H1 (cell line): ENCODE data around the gene MARCHF2. TPM values are rescaled to one million over a fixed set of nuclear protein-coding genes. Genes with fewer than 3 reads are reported as not detected.

Experiments
- CTCF ChIA-PET: fragments of 300-600 bp; sonication (Branson Sonifier 250); formaldehyde crosslinking; loops from one replicate; lab custom pipeline; 2021; ENCODE audit not compliant: partially characterized antibody; lab: Charles Lee
- POLR2A ChIA-PET: fragments of 300-600 bp; sonication (Branson Sonifier 250); formaldehyde crosslinking; loops from one replicate; lab custom pipeline; 2021; ENCODE audit warnings: inconsistent platforms; ENCODE audit not compliant: partially characterized antibody; lab: Charles Lee
- DNase-seq, 2 experiments: peaks; one replicate each; pipeline versions ENCODE4 v3.0.0 to v3.0.0-alpha.2; 2010 to 2022; ENCODE audit warnings: low spot score in 2 of 2, low read depth in 1 of 2, mixed read lengths in 1 of 2
- FAIRE-seq: peaks from 2 replicates; lab custom pipeline; 2011; peaks lifted over from hg19 to GRCh38; lab: Jason Lieb, UNC
- H2AFZ ChIP-seq: 2 replicates; pipeline ENCODE4 v1.8.1; 2012; ENCODE audit warnings: low read length, inconsistent platforms
- H2AK5ac ChIP-seq: 2 replicates; pipeline ENCODE4 v1.6.1; 2013; ENCODE audit warnings: low read depth, low read length
- H2BK120ac ChIP-seq: replicated peaks from 2 replicates; pipeline ENCODE3; 2013; ENCODE audit warnings: low read depth, low read length, inconsistent platforms
- H2BK12ac ChIP-seq: 2 replicates; pipeline ENCODE4 v1.6.1; 2013; ENCODE audit warnings: low read depth, low read length
- H2BK15ac ChIP-seq: 2 replicates; pipeline ENCODE4 v1.6.1; 2013; ENCODE audit warnings: low read length
- H2BK20ac ChIP-seq: 2 replicates; pipeline ENCODE4 v1.6.1; 2013; ENCODE audit warnings: low read length
- H2BK5ac ChIP-seq: 2 replicates; pipeline ENCODE4 v1.6.1; 2013; ENCODE audit warnings: low read depth, low read length
- H3K14ac ChIP-seq: 2 replicates; pipeline ENCODE4 v1.6.1; 2013; ENCODE audit warnings: inconsistent platforms; ENCODE audit not compliant: insufficient read length
- H3K18ac ChIP-seq: 2 replicates; pipeline ENCODE4 v1.6.1; 2013; ENCODE audit warnings: low read length; ENCODE audit errors: extremely low read depth
- H3K23ac ChIP-seq: 2 replicates; pipeline ENCODE4 v1.6.1; 2013; ENCODE audit warnings: inconsistent platforms; ENCODE audit not compliant: insufficient read length
- H3K23me2 ChIP-seq: 2 replicates; pipeline ENCODE4 v1.6.1; 2013; ENCODE audit warnings: low read depth, low read length
- H3K27ac ChIP-seq: 2 replicates; pipeline ENCODE4 v1.6.1; 2011; ENCODE audit warnings: low read depth, low read length, inconsistent platforms
- H3K27me3 ChIP-seq, 4 experiments: replicated peaks in 1 of 4; 1 replicate in 1 of 4; 2 replicates in 3 of 4; pipeline versions ENCODE4 v1.6.1 to v1.8.1; 2011 to 2013; ENCODE audit warnings: low read length in 3 of 4, mild to moderate bottlenecking in 3 of 4, inconsistent platforms in 2 of 4, mixed read lengths in 2 of 4, moderate library complexity in 1 of 4; ENCODE audit not compliant: control insufficient read depth in 3 of 4, insufficient read depth in 3 of 4; ENCODE audit errors: extremely low read depth in 1 of 4
- H3K36me3 ChIP-seq, 4 experiments: 2 replicates each; pipeline versions ENCODE4 v1.6.1 to v1.8.1; 2011 to 2013; ENCODE audit warnings: mild to moderate bottlenecking in 4 of 4, low read length in 3 of 4, moderate library complexity in 2 of 4, control low read depth in 1 of 4, inconsistent platforms in 1 of 4; ENCODE audit not compliant: insufficient read depth in 4 of 4, control insufficient read depth in 2 of 4
- H3K4ac ChIP-seq: replicated peaks from 2 replicates; pipeline ENCODE3; 2013; ENCODE audit warnings: low read length, low read depth, mixed read lengths, inconsistent platforms; ENCODE audit not compliant: insufficient read length
- H3K4me1 ChIP-seq, 4 experiments: replicated peaks in 1 of 4; 1 replicate in 1 of 4; 2 replicates in 3 of 4; pipeline versions ENCODE4 v1.6.1 to v1.8.1; 2011 to 2013; ENCODE audit warnings: low read length in 3 of 4, inconsistent platforms in 2 of 4, mixed read lengths in 1 of 4; ENCODE audit not compliant: insufficient read depth in 4 of 4, control insufficient read depth in 3 of 4
- H3K4me2 ChIP-seq, 2 experiments: 2 replicates each; pipeline versions ENCODE4 v1.6.1 to v1.8.1; 2011 to 2013; ENCODE audit warnings: low read depth in 2 of 2, low read length in 2 of 2, control low read depth in 1 of 2, inconsistent platforms in 1 of 2, mild to moderate bottlenecking in 1 of 2; ENCODE audit not compliant: insufficient read depth in 1 of 2
- H3K4me3 ChIP-seq, 4 experiments: fragments of 200-600, 300-600 bp in 1 of 4; sonication (generic), shearing (Covaris generic), sonication (Bioruptor Twin) in 1 of 4; 2 replicates each; pipeline versions ENCODE4 v1.5.1 to v1.8.1; 2011 to 2016; ENCODE audit warnings: low read length in 4 of 4, low read depth in 3 of 4, control low read depth in 2 of 4, inconsistent platforms in 2 of 4, mild to moderate bottlenecking in 2 of 4, mixed read lengths in 1 of 4, moderate library complexity in 1 of 4; ENCODE audit not compliant: insufficient read depth in 2 of 4; ENCODE audit errors: extremely low read depth in 1 of 4
- H3K56ac ChIP-seq: replicated peaks from 2 replicates; pipeline ENCODE3; 2013; ENCODE audit warnings: low read depth, mild to moderate bottlenecking, mixed read lengths, low read length, inconsistent platforms; ENCODE audit not compliant: insufficient read length
- H3K79me1 ChIP-seq: 2 replicates; pipeline ENCODE4 v1.6.1; 2013; ENCODE audit warnings: low read depth, low read length, control low read depth
- H3K79me2 ChIP-seq, 2 experiments: 2 replicates each; pipeline versions ENCODE4 v1.6.1 to v1.8.1; 2012 to 2013; ENCODE audit warnings: low read length in 2 of 2, mild to moderate bottlenecking in 2 of 2, inconsistent platforms in 1 of 2; ENCODE audit not compliant: insufficient read depth in 2 of 2, control insufficient read depth in 1 of 2
- H3K9ac ChIP-seq, 4 experiments: replicated peaks in 1 of 4; 1 replicate in 1 of 4; 2 replicates in 3 of 4; pipeline versions ENCODE4 v1.6.1 to v1.8.1; 2011 to 2013; ENCODE audit warnings: low read depth in 3 of 4, low read length in 3 of 4, control low read depth in 2 of 4, mild to moderate bottlenecking in 2 of 4, moderate library complexity in 2 of 4, inconsistent platforms in 1 of 4; ENCODE audit errors: extremely low read depth in 1 of 4
- H3K9me3 ChIP-seq, 2 experiments: 2 replicates each; pipeline versions ENCODE4 v1.6.1 to v1.8.1; 2012 to 2013; ENCODE audit warnings: mild to moderate bottlenecking in 2 of 2, moderate library complexity in 2 of 2, control low read depth in 1 of 2, inconsistent platforms in 1 of 2, low read depth in 1 of 2, low read length in 1 of 2, mixed read lengths in 1 of 2; ENCODE audit not compliant: insufficient read depth in 2 of 2
- H4K20me1 ChIP-seq, 2 experiments: replicated peaks in 1 of 2; 2 replicates each; pipeline versions ENCODE3 to v1.8.1; 2011 to 2013; ENCODE audit warnings: inconsistent platforms in 2 of 2, low read length in 2 of 2, mild to moderate bottlenecking in 1 of 2; ENCODE audit not compliant: insufficient read depth in 2 of 2, control insufficient read depth in 1 of 2
- H4K5ac ChIP-seq: 2 replicates; pipeline ENCODE4 v1.6.1; 2013; ENCODE audit warnings: low read length, low read depth, mixed read lengths, inconsistent platforms; ENCODE audit not compliant: insufficient read length
- H4K8ac ChIP-seq: 2 replicates; pipeline ENCODE4 v1.8.0; 2013; ENCODE audit warnings: mild to moderate bottlenecking, moderate library complexity, low read length, inconsistent platforms; ENCODE audit not compliant: insufficient read depth; ENCODE audit errors: extremely low read depth
- H4K91ac ChIP-seq: replicated peaks from 2 replicates; pipeline ENCODE3; 2013; ENCODE audit warnings: low read length, mixed read lengths, inconsistent platforms; ENCODE audit not compliant: insufficient read length
- ASH2L ChIP-seq: fragments of 200-600, 300-600 bp; sonication (generic); IDR thresholded peaks from one replicate; pipeline ENCODE4 v1.7.1; 2017; ENCODE audit warnings: low read length
- ATF3 ChIP-seq: IDR thresholded peaks from 2 replicates; pipeline ENCODE4 v1.6.1; 2011; ENCODE audit warnings: low read depth, mild to moderate bottlenecking, low read length; ENCODE audit not compliant: insufficient read depth
- EP300 ChIP-seq, 2 experiments: IDR thresholded peaks; 1 replicate in 1 of 2; 2 replicates in 1 of 2; pipeline ENCODE4 v1.6.1; 2011 to 2012; ENCODE audit warnings: low read depth in 2 of 2, low read length in 2 of 2, mild to moderate bottlenecking in 2 of 2, borderline replicate concordance in 1 of 2, inconsistent platforms in 1 of 2, moderate library complexity in 1 of 2
- FOSL1 ChIP-seq: IDR thresholded peaks from 2 replicates; pipeline ENCODE4 v1.6.1; 2011; ENCODE audit warnings: mild to moderate bottlenecking, low read depth, low read length, moderate library complexity; ENCODE audit not compliant: insufficient read depth
- KDM1A ChIP-seq: fragments of 200-600, 300-600 bp; sonication (generic); IDR thresholded peaks from 2 replicates; pipeline ENCODE4 v1.7.1; 2016; ENCODE audit warnings: mild to moderate bottlenecking, low read length, borderline replicate concordance
- KDM4A ChIP-seq: IDR thresholded peaks from one replicate; pipeline ENCODE4 v1.7.1; 2012; ENCODE audit warnings: low read depth, mild to moderate bottlenecking, moderate library complexity, low read length, inconsistent platforms; ENCODE audit not compliant: severe bottlenecking
- MAFK ChIP-seq: IDR thresholded peaks from 2 replicates; pipeline ENCODE4 v1.6.1; 2012; ENCODE audit warnings: low read depth, mild to moderate bottlenecking, improper control_type of control experiment, low read length
- RNF2 ChIP-seq: fragments of 200-900, 300-1000 bp; sonication (generic); IDR thresholded peaks from 2 replicates; pipeline ENCODE4 v1.7.1; 2016; ENCODE audit warnings: borderline replicate concordance, low read depth, mild to moderate bottlenecking, antibody characterized with exemption, low read length; ENCODE audit not compliant: poor library complexity, severe bottlenecking; ENCODE audit errors: missing control alignments
- RXRA ChIP-seq: IDR thresholded peaks from 2 replicates; pipeline ENCODE4 v1.6.1; 2011; ENCODE audit warnings: low read depth, mild to moderate bottlenecking, low read length, moderate library complexity; ENCODE audit not compliant: insufficient read depth
- SIX5 ChIP-seq: IDR thresholded peaks from 2 replicates; pipeline ENCODE4 v1.6.1; 2011; ENCODE audit warnings: mild to moderate bottlenecking, low read depth, low read length
- TAF7 ChIP-seq: optimal IDR thresholded peaks from 2 replicates; pipeline ENCODE3; 2011; ENCODE audit warnings: low read depth, mild to moderate bottlenecking, inconsistent platforms, low read length, moderate library complexity, borderline replicate concordance
- TEAD4 ChIP-seq: IDR thresholded peaks from 2 replicates; pipeline ENCODE4 v1.6.1; 2012; ENCODE audit warnings: low read depth, low read length, inconsistent platforms, mixed read lengths
- WGBS, 2 experiments: shearing (Covaris generic) in 1 of 2; methylation state at CpG; one replicate each; pipeline versions ENCODE4 v1.1.6 to v1.1.7; 2013 to 2015; ENCODE audit warnings: low lambda C conversion rate in 2 of 2, mixed read lengths in 2 of 2, inconsistent platforms in 1 of 2, low coverage in 1 of 2, missing lambda C conversion rate in 1 of 2; ENCODE audit not compliant: insufficient replicate concordance in 2 of 2, insufficient coverage in 1 of 2, insufficient read length in 1 of 2; ENCODE audit errors: extremely low coverage in 1 of 2, missing lambda C conversion rate in 1 of 2; 5-methylcytosine and 5-hydroxymethylcytosine counted together
- polyA plus RNA-seq, 7 experiments: library from polyadenylated mRNA; depleted of rRNA in 3 of 7; stranded (reverse) in 5 of 7; unstranded in 2 of 7; fragments of >200 nt in 5 of 7; fragments of 200-250 nt in 2 of 7; gene quantifications; 1 replicate in 5 of 7; 2 replicates in 1 of 7; 4 replicates in 1 of 7; pipeline versions ENCODE4 v1.2.1 to v1.2.3, GENCODE V29; 2011 to 2013; ENCODE audit warnings: missing spikeins in 2 of 7, mixed read lengths in 2 of 7
- total RNA-seq: library from RNA; stranded (reverse); fragmentation: NEBNext Ultra II Directional; extraction: Animal tissue kit (Norgen Biotek cat#: 25700); gene quantifications from 2 replicates; pipeline ENCODE4 v1.2.1, GENCODE V29; 2021

The MARCHF2 gene
- total and polyA plus RNA-seq, 2 of the 8 experiments (the other 6 are each of a cell fraction or from before 2014, with no cell fraction given), result 18.5 to 46.2 TPM

- ChIA-PET POLR2A (interaction anchor here (0.7 to 6.4 kb wide), 4 partner anchors 9 to 347 kb away, joined by 3 to 54 read pairs (median 3); partner anchors contain the start of gene HNRNPM), CTCF (interaction anchor here (0.6 to 1.4 kb wide), 4 partner anchors 9 to 166 kb away, joined by 3 to 4 read pairs (median 4); no protein-coding TSS in a partner anchor)
- Histone ChIP-seq H3K4me1 (no peaks in the 10 kb centered on the region; a peak in 1 of 7 replicates), H3K23ac (no peak overlapping the region), H3K18ac (no peak overlapping the region), H2BK15ac (no peak overlapping the region), H2BK5ac (no peak overlapping the region), H3K4me2 (no peak overlapping the region), H2AK5ac (no peak overlapping the region), H4K20me1 (peaks cover 30 to 37% of the 10 kb centered on the region in 2 experiments), H2AFZ (no peak overlapping the region), H3K56ac (no peak overlapping the region), H2BK12ac (no peak overlapping the region), H2BK20ac (no peak overlapping the region), H3K14ac (no peak overlapping the region), H3K27ac (no peak overlapping the region), H4K91ac (no peak overlapping the region), H3K9me3 (no peaks in the 10 kb centered on the region), H4K8ac (no peak overlapping the region), H3K23me2 (no peaks in the 10 kb centered on the region; the same call in 1 of the 2 replicates), H2BK120ac (no peak overlapping the region), H3K4me3 (no peak overlapping the region), H3K4ac (no peak overlapping the region), H3K36me3 (peaks cover 23 to 78% (median 53%) of the 10 kb centered on the region in 4 experiments), H3K27me3 (no peaks in the 10 kb centered on the region), H3K79me2 (peaks cover 11 to 91% of the 10 kb centered on the region in 2 experiments), H3K79me1 (peaks cover 23% of the 10 kb centered on the region), H3K9ac (no peak overlapping the region), H4K5ac (no peak overlapping the region)
- WGBS, 2 experiments, result 94% methylated on average over 8 of the region's 8 CpGs; no CpG with 5 or more reads in 1 of the 2 experiments
- no peak for FAIRE-seq
- DNase-seq, result no peak
- TF ChIP-seq ASH2L (no peak), EP300 (IDR thresholded peaks at IDR 0.05; ENCODE audit: borderline replicate concordance in 1 of 2, low read depth in 2 of 2, low read length in 2 of 2) (no peak), FOSL1 (no peak), SIX5 (no peak), TAF7 (no peak), RNF2 (no peak), TEAD4 (no peak), KDM4A (no peak), KDM1A (no peak), RXRA (no peak), MAFK (no peak), ATF3 (no peak)
These were observed 63.4 kb downstream of the MARCHF2 start for GRCh38 chr19:8476524-8476923.
